ENCODE results near the gene ACOT7.

Gene ACOT7

GRCh38 chr1:6218375-6219164 lies 175.0 kb downstream of the ACOT7 start:
- TF ChIP-seq, protein P1, sequence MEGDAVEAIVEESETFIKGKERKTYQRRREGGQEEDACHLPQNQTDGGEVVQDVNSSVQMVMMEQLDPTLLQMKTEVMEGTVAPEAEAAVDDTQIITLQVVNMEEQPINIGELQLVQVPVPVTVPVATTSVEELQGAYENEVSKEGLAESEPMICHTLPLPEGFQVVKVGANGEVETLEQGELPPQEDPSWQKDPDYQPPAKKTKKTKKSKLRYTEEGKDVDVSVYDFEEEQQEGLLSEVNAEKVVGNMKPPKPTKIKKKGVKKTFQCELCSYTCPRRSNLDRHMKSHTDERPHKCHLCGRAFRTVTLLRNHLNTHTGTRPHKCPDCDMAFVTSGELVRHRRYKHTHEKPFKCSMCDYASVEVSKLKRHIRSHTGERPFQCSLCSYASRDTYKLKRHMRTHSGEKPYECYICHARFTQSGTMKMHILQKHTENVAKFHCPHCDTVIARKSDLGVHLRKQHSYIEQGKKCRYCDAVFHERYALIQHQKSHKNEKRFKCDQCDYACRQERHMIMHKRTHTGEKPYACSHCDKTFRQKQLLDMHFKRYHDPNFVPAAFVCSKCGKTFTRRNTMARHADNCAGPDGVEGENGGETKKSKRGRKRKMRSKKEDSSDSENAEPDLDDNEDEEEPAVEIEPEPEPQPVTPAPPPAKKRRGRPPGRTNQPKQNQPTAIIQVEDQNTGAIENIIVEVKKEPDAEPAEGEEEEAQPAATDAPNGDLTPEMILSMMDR (conservative IDR thresholded peaks at IDR 0.05; ENCODE audit: low read depth, low read length), result no peak
- DNase-seq (ENCODE audit: low read depth), result no peak
- no peak overlapping the region for H3K4me3 ChIP-seq (ENCODE audit: low read depth, low read length)

Measured in choroid plexus epithelial cell (primary cell).